Omental fat pad (tissue), 4 donors: ENCODE measurements around the gene FAM234A. TPM values are rescaled to one million over a fixed set of nuclear protein-coding genes. Genes with fewer than 3 reads are reported as not detected.
A peak's percentile ranks its signal among the peaks of the same experiment; 100 is the strongest.
"Not testable (repeated sequence)": the region's sequence is repeated elsewhere in the genome, so short reads cannot be mapped to it uniquely, and the experiment has no call there.

Source experiments
- ATAC-seq: fragments of 150-250 bp; one replicate; pipeline ENCODE4 v1.9.1; 2016; ENCODE audit warnings: mild to moderate bottlenecking, moderate library complexity; ENCODE audit not compliant: low FRiP score
- DNase-seq: peaks from one replicate; pipeline ENCODE4 v3.0.0-alpha.2; 2019; ENCODE audit warnings: low spot score
- total RNA-seq, 4 donors: library from RNA; depleted of rRNA; stranded (reverse); fragments of >200 nt; gene quantifications; one replicate each; pipeline ENCODE4 v1.1.0, GENCODE V29; 2016
- TF ChIP-seq, protein P1 (sequence below), 3 donors: fragments of 450-650 bp; IDR thresholded peaks; one replicate each; pipeline ENCODE4 v1.5.1; 2016 to 2017; ENCODE audit warnings: antibody characterized with exemption in 3 of 3, mild to moderate bottlenecking in 3 of 3, moderate library complexity in 2 of 3

FAM234A gene
- total RNA-seq, 4 donors from 2014 or later = 48.5 to 119 (median 69.3) TPM

- TF ChIP-seq, protein P1, sequence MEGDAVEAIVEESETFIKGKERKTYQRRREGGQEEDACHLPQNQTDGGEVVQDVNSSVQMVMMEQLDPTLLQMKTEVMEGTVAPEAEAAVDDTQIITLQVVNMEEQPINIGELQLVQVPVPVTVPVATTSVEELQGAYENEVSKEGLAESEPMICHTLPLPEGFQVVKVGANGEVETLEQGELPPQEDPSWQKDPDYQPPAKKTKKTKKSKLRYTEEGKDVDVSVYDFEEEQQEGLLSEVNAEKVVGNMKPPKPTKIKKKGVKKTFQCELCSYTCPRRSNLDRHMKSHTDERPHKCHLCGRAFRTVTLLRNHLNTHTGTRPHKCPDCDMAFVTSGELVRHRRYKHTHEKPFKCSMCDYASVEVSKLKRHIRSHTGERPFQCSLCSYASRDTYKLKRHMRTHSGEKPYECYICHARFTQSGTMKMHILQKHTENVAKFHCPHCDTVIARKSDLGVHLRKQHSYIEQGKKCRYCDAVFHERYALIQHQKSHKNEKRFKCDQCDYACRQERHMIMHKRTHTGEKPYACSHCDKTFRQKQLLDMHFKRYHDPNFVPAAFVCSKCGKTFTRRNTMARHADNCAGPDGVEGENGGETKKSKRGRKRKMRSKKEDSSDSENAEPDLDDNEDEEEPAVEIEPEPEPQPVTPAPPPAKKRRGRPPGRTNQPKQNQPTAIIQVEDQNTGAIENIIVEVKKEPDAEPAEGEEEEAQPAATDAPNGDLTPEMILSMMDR (IDR thresholded peaks at IDR 0.05) = no peak
- DNase-seq (no peak), ATAC-seq (no peak)
Observed at GRCh38 chr16:212999-213398, 21.6 kb upstream of the FAM234A start.

- no peak for ATAC-seq
- TF ChIP-seq, protein P1 (IDR thresholded peaks at IDR 0.05) = no peak
- DNase-seq = no peak
Observed at GRCh38 chr16:220021-220420, 14.6 kb upstream of the FAM234A start.

- ATAC-seq (no peak), DNase-seq (no peak)
- TF ChIP-seq, protein P1 (IDR thresholded peaks at IDR 0.05) = no peak
Observed at GRCh38 chr16:228151-228851, 6.3 kb upstream of the FAM234A start.

GRCh38 chr16:228852-229730 lies 5.5 kb upstream of the FAM234A start, which contains the start of gene LUC7L:
LUC7L (minus strand) TSS chr16:229449; CDS start chr16:229339, 110 bp downstream.
- ATAC-seq = peak; percentile 91
- peak; percentile 41 for DNase-seq
- TF ChIP-seq, protein P1 (IDR thresholded peaks at IDR 0.05) = no peak

GRCh38 chr16:229731-230281 lies 4.8 kb upstream of the FAM234A start:
- DNase-seq (no peak), ATAC-seq (no peak)
- TF ChIP-seq, protein P1 (IDR thresholded peaks at IDR 0.05) = no peak

DNA sequence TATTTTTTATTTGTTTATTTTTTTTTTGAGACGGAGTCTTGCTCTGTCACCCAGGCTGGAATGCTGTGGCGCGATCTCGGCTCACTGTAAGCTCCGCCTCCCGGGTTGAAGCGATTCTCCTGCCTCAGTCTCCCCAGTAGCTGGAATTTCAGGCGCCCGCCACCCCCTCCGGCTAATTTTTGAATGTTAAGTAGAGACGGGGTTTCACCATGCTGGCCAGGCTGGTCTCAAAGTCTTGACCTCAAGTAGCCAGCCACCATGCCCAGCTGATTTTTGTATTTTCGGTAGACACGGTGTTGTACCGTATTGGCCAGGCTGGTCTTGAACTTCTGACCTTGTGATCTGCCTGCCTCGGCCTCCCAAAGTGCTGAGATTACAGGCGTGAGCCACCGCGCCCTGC lies 4.3 kb upstream of the FAM234A start:
- ATAC-seq, DNase-seq: not testable (repeated sequence)

DNA sequence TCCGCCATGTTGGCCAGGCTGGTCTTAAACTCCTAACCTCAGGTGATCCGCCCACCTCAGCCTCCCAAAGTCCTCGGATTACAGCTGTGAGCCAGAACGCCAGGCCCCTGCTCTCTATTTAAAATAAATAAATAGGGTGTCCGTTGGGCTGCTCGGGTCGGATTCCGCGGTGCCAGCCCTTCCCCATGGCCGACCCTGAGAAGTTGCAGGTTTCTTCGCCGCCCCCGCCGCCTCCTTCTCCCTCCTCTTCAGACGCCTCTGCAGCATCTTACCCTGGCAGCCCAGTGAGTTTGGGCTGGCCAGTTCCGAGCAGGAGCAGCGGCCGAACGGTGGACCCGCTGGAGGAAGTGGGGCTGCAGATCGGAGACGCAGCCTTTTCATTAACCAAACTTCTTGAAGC lies 3.7 kb upstream of the FAM234A start:
- ATAC-seq (no peak), DNase-seq (no peak)
- TF ChIP-seq, protein P1 (IDR thresholded peaks at IDR 0.05) = no peak
